GM21529 (cell line): ENCODE data around the gene GNB1L.
A peak's percentile ranks its signal among the peaks of the same experiment; 100 is the strongest.

Experiments used
- ATAC-seq: cut with Tn5 transposase; IDR thresholded peaks from one replicate; pipeline ENCODE4 v1.9.1; 2021; ENCODE audit not compliant: unreplicated experiment

Gene GNB1L

GRCh38 chr22:19854778-19855503 lies at the start of gene GNB1L, which contains the start of gene RTL10:
GNB1L (minus strand) TSS chr22:19854874; CDS start chr22:19821355, 33,519 bp downstream.
RTL10 (minus strand) TSS chr22:19854874; CDS start chr22:19852261, 2,613 bp downstream.
- peak; percentile 78 for ATAC-seq

- ATAC-seq: no peak
These were observed 49.6 kb upstream of the GNB1L start for GRCh38 chr22:19904174-19904856.

GRCh38 chr22:19903513-19903912 lies 48.8 kb upstream of the GNB1L start:
- no peak for ATAC-seq

GRCh38 chr22:19903031-19903430 lies 48.4 kb upstream of the GNB1L start:
- no peak for ATAC-seq

- ATAC-seq: no peak
These were observed 47.6 kb upstream of the GNB1L start for GRCh38 chr22:19902245-19902715.

- ATAC-seq: no peak
These were observed 47.0 kb upstream of the GNB1L start for GRCh38 chr22:19901577-19902244.

- ATAC-seq: no peak
These were observed 46.2 kb upstream of the GNB1L start for GRCh38 chr22:19900707-19901436.

- no peak for ATAC-seq
These were observed 44.3 kb upstream of the GNB1L start for GRCh38 chr22:19898831-19899567.

- ATAC-seq: no peak
These were observed 43.5 kb upstream of the GNB1L start for GRCh38 chr22:19898145-19898544.

GRCh38 chr22:19897726-19898125 lies 43.1 kb upstream of the GNB1L start:
- ATAC-seq: no peak

- no peak for ATAC-seq
These were observed 42.1 kb upstream of the GNB1L start for GRCh38 chr22:19896665-19897355.

- ATAC-seq: no peak
These were observed 40.6 kb upstream of the GNB1L start for GRCh38 chr22:19895160-19895849.

GRCh38 chr22:19893363-19893762 lies 38.7 kb upstream of the GNB1L start:
- no peak for ATAC-seq

- ATAC-seq: no peak
These were observed 38.3 kb upstream of the GNB1L start for GRCh38 chr22:19892925-19893324.

- ATAC-seq: no peak
These were observed 37.7 kb upstream of the GNB1L start for GRCh38 chr22:19892257-19892879.

GRCh38 chr22:19891317-19892256 lies 36.9 kb upstream of the GNB1L start:
- peak; percentile 70 for ATAC-seq

- no peak for ATAC-seq
These were observed 36.0 kb upstream of the GNB1L start for GRCh38 chr22:19890502-19891316.
